Vagina (tissue), 2 donors: ENCODE measurements around the gene GP1BB. TPM values are rescaled to one million over a fixed set of nuclear protein-coding genes. Genes with fewer than 3 reads are reported as not detected.

Source experiments
- DNase-seq, 2 donors: peaks; one replicate each; pipeline ENCODE4 v3.0.0-alpha.2; 2017; ENCODE audit errors: extremely low spot score in 2 of 2
- H3K27ac ChIP-seq: fragments of 200-600 bp; sonication (generic); one replicate; pipeline ENCODE4 v1.5.1; 2019
- H3K27me3 ChIP-seq: fragments of 200-600 bp; sonication (generic); one replicate; pipeline ENCODE4 v1.5.1; 2019
- H3K36me3 ChIP-seq, 2 donors: fragments of 200-600 bp; sonication (generic); one replicate each; pipeline ENCODE4 v1.5.1; 2017 to 2019
- H3K4me1 ChIP-seq: fragments of 200-600 bp; sonication (generic); one replicate; pipeline ENCODE4 v1.5.1; 2019
- H3K4me3 ChIP-seq, 2 donors: fragments of 200-600 bp; sonication (generic); 1 replicate in 1 of 2; 2 replicates in 1 of 2; pipeline ENCODE4 v1.5.1; 2016 to 2019
- H3K9me3 ChIP-seq: fragments of 200-600 bp; sonication (generic); one replicate; pipeline ENCODE4 v1.5.1; 2019
- CTCF ChIP-seq, 3 experiments: fragments of 450-650 bp in 2 of 3; fragments of 200-600 bp in 1 of 3; sonication (generic) in 1 of 3; IDR thresholded peaks; one replicate each; pipeline ENCODE4 v1.5.1; 2017 to 2019; ENCODE audit warnings: antibody characterized with exemption in 3 of 3, mild to moderate bottlenecking in 2 of 3, moderate library complexity in 2 of 3
- POLR2A ChIP-seq, 2 donors: fragments of 450-650 bp; IDR thresholded peaks; one replicate each; pipeline ENCODE4 v1.6.1; 2017; ENCODE audit warnings: antibody characterized with exemption in 2 of 2, mild to moderate bottlenecking in 2 of 2, moderate library complexity in 2 of 2
- POLR2AphosphoS5 ChIP-seq, 2 donors: sonication (generic); formaldehyde crosslinking; IDR thresholded peaks; one replicate each; pipeline ENCODE4 v1.9.0; 2017; ENCODE audit warnings: antibody characterized with exemption in 2 of 2, mild to moderate bottlenecking in 2 of 2, low read depth in 1 of 2; ENCODE audit not compliant: insufficient read depth in 1 of 2
- intact Hi-C: fragments of 100-400 bp; cut with DNase I; formaldehyde crosslinking; loops from one replicate; pipeline ENCODE4 v1.15.1; 2023
- total RNA-seq: library from RNA; depleted of rRNA; stranded (reverse); fragments of >200 nt; gene quantifications from one replicate; pipeline ENCODE4 v1.2.3, GENCODE V29; 2016

GP1BB gene
- total RNA-seq, 1 donor from 2014 or later, result 14.5 TPM

- Histone ChIP-seq H3K36me3 (no peaks in the 10 kb centered on the region), H3K27ac (no peak overlapping the region), H3K9me3 (no peaks in the 10 kb centered on the region), H3K4me1 (no peaks in the 10 kb centered on the region), H3K4me3 (no peak overlapping the region), H3K27me3 (no peaks in the 10 kb centered on the region)
- DNase-seq, result no peak
- TF ChIP-seq CTCF (IDR thresholded peaks at IDR 0.05) (no peak), POLR2A (IDR thresholded peaks at IDR 0.05) (no peak), POLR2AphosphoS5 (IDR thresholded peaks at IDR 0.05; ENCODE audit: insufficient read depth in 1 of 2, low read depth in 1 of 2) (no peak)
- intact Hi-C loops, result loop anchor here (5.0 kb wide), 1 partner anchor 36 kb away; no protein-coding TSS in a partner anchor
Measured at GRCh38 chr22:19680911-19681862, 42.2 kb upstream of the GP1BB start.

DNA sequence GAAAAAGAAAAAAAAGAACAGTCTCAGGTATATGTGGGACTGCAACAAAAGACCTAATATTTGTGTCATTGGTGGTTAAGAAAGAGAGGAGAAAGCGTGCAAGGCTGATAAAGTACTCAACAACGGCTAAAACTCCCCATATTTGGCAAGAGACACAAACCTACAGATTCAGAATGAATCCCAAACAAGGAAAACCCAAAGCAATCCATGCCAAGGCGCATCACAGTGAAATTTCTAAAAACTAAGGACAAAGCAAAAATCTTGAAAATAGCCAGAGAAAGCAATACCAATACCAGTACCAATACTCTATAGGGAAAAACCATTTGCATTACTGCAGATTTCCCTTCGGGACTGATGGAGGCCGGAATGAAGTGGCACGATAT, 41.5 kb upstream of the GP1BB start:
- H3K4me1 ChIP-seq, result no peaks in the 10 kb centered on the region
- intact Hi-C loops, result loop anchor here (5.0 kb wide), 1 partner anchor 35 kb away; no protein-coding TSS in a partner anchor

GRCh38 chr22:19686946-19687345, 36.4 kb upstream of the GP1BB start:
- no peaks in the 10 kb centered on the region for H3K36me3 ChIP-seq
- H3K9me3 ChIP-seq, result no peaks in the 10 kb centered on the region
- peaks cover 41% of the 10 kb centered on the region for H3K4me1 ChIP-seq
- no peak overlapping the region for H3K27ac ChIP-seq
- intact Hi-C loops, result no loop called here
- H3K4me3 ChIP-seq, result no peak overlapping the region
- DNase-seq, result no peak
- H3K27me3 ChIP-seq, result no peaks in the 10 kb centered on the region
- TF ChIP-seq CTCF (IDR thresholded peaks at IDR 0.05) (no peak), POLR2AphosphoS5 (IDR thresholded peaks at IDR 0.05; ENCODE audit: insufficient read depth in 1 of 2, low read depth in 1 of 2) (no peak), POLR2A (IDR thresholded peaks at IDR 0.05) (no peak)

More for the DNA sequence above, 41.5 kb upstream of the GP1BB start:
- TF ChIP-seq POLR2A (IDR thresholded peaks at IDR 0.05) (no peak), POLR2AphosphoS5 (IDR thresholded peaks at IDR 0.05; ENCODE audit: insufficient read depth in 1 of 2, low read depth in 1 of 2) (no peak), CTCF (IDR thresholded peaks at IDR 0.05) (no peak)
- Histone ChIP-seq H3K36me3 (no peaks in the 10 kb centered on the region), H3K27me3 (no peaks in the 10 kb centered on the region), H3K4me3 (no peak overlapping the region), H3K9me3 (no peaks in the 10 kb centered on the region), H3K27ac (no peak overlapping the region)
- DNase-seq, result no peak

GRCh38 chr22:19687561-19688300, 35.6 kb upstream of the GP1BB start:
- H3K27ac ChIP-seq, result no peak overlapping the region
- no peaks in the 10 kb centered on the region for H3K36me3 ChIP-seq
- H3K27me3 ChIP-seq, result no peaks in the 10 kb centered on the region
- intact Hi-C loops, result no loop called here
- H3K4me3 ChIP-seq, result no peak overlapping the region
- no peak for DNase-seq
- H3K9me3 ChIP-seq, result no peaks in the 10 kb centered on the region
- TF ChIP-seq POLR2A (IDR thresholded peaks at IDR 0.05) (no peak), POLR2AphosphoS5 (IDR thresholded peaks at IDR 0.05; ENCODE audit: insufficient read depth in 1 of 2, low read depth in 1 of 2) (no peak), CTCF (IDR thresholded peaks at IDR 0.05) (no peak)
- H3K4me1 ChIP-seq, result peaks cover 42% of the 10 kb centered on the region
